ENCODE data around the gene DLG1. TPM values are rescaled to one million over a fixed set of nuclear protein-coding genes. Genes with fewer than 3 reads are reported as not detected.
A peak's percentile ranks its signal among the peaks of the same experiment; 100 is the strongest.

Gene DLG1
- total and polyA plus RNA-seq, 9 of the 15 experiments (the other 6 are each of a cell fraction or from before 2014, with no cell fraction given) = 9.4 to 63.5 (median 43.6) TPM

DNA sequence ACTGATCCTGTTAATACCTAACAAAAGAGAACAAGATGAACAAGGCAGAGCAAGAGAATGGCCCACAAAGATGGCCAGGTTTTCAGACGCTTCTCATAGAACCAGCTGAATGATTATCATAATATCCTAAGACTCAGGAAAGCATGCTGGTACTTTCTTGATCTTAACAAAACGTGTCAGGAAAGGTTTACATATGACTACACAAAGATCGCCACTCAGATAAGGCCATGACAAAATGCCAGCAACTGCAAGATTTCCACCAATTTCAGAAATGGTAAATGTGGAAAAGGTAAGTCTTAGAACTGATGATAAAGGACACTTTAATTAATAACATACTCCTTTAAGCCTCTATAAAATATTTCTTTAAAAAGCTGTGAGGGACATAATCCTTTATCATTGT, 108.8 kb downstream of the DLG1 start:
- no TSS peak for BruUV-seq (replicated peaks)
- no peak overlapping the region for H2AFZ ChIP-seq (ENCODE audit: low read depth, low read length)
- no peaks in the 10 kb centered on the region; a peak in 1 of 5 replicates for H3K4me1 ChIP-seq (replicated peaks in 1 of 2; ENCODE audit: control insufficient read depth in 2 of 2, insufficient read depth in 2 of 2, low read length in 2 of 2)
- no peak overlapping the region for H3K27ac ChIP-seq (ENCODE audit: extremely low read depth, low read depth, low read length)
- no peak for DNase-seq (ENCODE audit: extremely low read depth in 1 of 4, low spot score in 3 of 4)
- H4K20me1 ChIP-seq (replicated peaks; ENCODE audit: control insufficient read depth, insufficient read depth, low read length) = peaks cover 4% of the 10 kb centered on the region; the same call in 1 of the 2 replicates
- ChIA-PET POLR2A (interaction anchor here (0.6 kb wide), 1 partner anchor 10 kb away, joined by 4 read pairs; no protein-coding TSS in a partner anchor), CTCF (ENCODE audit: low intra/inter-chr PET ratio) (no interaction called here)
- in situ Hi-C loops (cut with MboI) = loop anchor here (10.0 kb wide), 2 partner anchors 215 to 655 kb away; no protein-coding TSS in a partner anchor
- no peak overlapping the region for H3K9ac ChIP-seq (ENCODE audit: insufficient read depth in 1 of 2, low read depth in 2 of 2, low read length in 2 of 2)
- peaks cover 13% of the 10 kb centered on the region for H3K36me3 ChIP-seq (ENCODE audit: control insufficient read depth, insufficient read depth, low read length)
- peaks cover 44% of the 10 kb centered on the region for H3K79me2 ChIP-seq (ENCODE audit: control insufficient read depth, insufficient read depth, low read length)
- 26% methylated on average over 3 of the region's 3 CpGs for WGBS (ENCODE audit: insufficient coverage, low coverage, missing lambda C conversion rate)
- TF ChIP-seq ZNF140 (CRISPR knock-in tag; IDR thresholded peaks at IDR 0.05) (no peak), NFE2 (IDR thresholded peaks at IDR 0.05; ENCODE audit: low read depth) (0 out of 2 replicates have a peak, but pooled peaks have one; percentile 49)
- intact Hi-C loops (cut with micrococcal nuclease) = loop anchor here (5.0 to 10.0 kb wide), 4 partner anchors 155 to 665 kb away; no protein-coding TSS in a partner anchor
- H3K4me2 ChIP-seq (ENCODE audit: insufficient read depth, low read length) = no peak overlapping the region
- no peak for ATAC-seq
- H3K4me3 ChIP-seq = no peak overlapping the region
- H3K27me3 ChIP-seq (ENCODE audit: control insufficient read depth in 2 of 2, insufficient read depth in 2 of 2, low read length in 2 of 2) = no peaks in the 10 kb centered on the region
- H3K9me1 ChIP-seq (ENCODE audit: control insufficient read depth, insufficient read depth, low read length) = no peaks in the 10 kb centered on the region
- no peak for FAIRE-seq
- no peaks in the 10 kb centered on the region; the same call in 1 of the 2 replicates for H3K9me3 ChIP-seq (replicated peaks; ENCODE audit: control insufficient read depth, insufficient read depth, low read depth, low read length)

GRCh38 chr3:197188963-197189362, 109.4 kb downstream of the DLG1 start:
- H3K36me3 ChIP-seq (ENCODE audit: control insufficient read depth, insufficient read depth, low read length) = peaks cover 13% of the 10 kb centered on the region; the same call in 2 of the 3 replicates
- H2AFZ ChIP-seq (ENCODE audit: low read depth, low read length) = no peak overlapping the region
- no peak overlapping the region for H3K9ac ChIP-seq (ENCODE audit: insufficient read depth in 1 of 2, low read depth in 2 of 2, low read length in 2 of 2)
- FAIRE-seq (no peak), ATAC-seq (no peak), DNase-seq (ENCODE audit: extremely low read depth in 1 of 4, low spot score in 3 of 4) (no peak)
- in situ Hi-C loops (cut with MboI) (loop anchor here (10.0 kb wide), 2 partner anchors 214 to 654 kb away; no protein-coding TSS in a partner anchor), intact Hi-C loops (cut with micrococcal nuclease) (loop anchor here (5.0 to 10.0 kb wide), 4 partner anchors 154 to 664 kb away; no protein-coding TSS in a partner anchor)
- POLR2A ChIA-PET = no interaction called here
- CTCF ChIA-PET (ENCODE audit: low intra/inter-chr PET ratio) = no interaction called here
- H3K27ac ChIP-seq (ENCODE audit: extremely low read depth, low read depth, low read length) = no peak overlapping the region
- WGBS (ENCODE audit: insufficient coverage, low coverage, missing lambda C conversion rate) = 47% methylated on average over 3 of the region's 3 CpGs
- no peaks in the 10 kb centered on the region; the same call in 1 of the 2 replicates for H3K9me3 ChIP-seq (replicated peaks; ENCODE audit: control insufficient read depth, insufficient read depth, low read depth, low read length)
- H3K9me1 ChIP-seq (ENCODE audit: control insufficient read depth, insufficient read depth, low read length) = no peaks in the 10 kb centered on the region
- H3K4me1 ChIP-seq (replicated peaks in 1 of 2; ENCODE audit: control insufficient read depth in 2 of 2, insufficient read depth in 2 of 2, low read length in 2 of 2) = no peaks in the 10 kb centered on the region; a peak in 1 of 5 replicates
- no peak for TF ChIP-seq ZNF282 (CRISPR knock-in tag; IDR thresholded peaks at IDR 0.05)
- peaks cover 41% of the 10 kb centered on the region for H3K79me2 ChIP-seq (ENCODE audit: control insufficient read depth, insufficient read depth, low read length)
- H3K4me2 ChIP-seq (ENCODE audit: insufficient read depth, low read length) = no peak overlapping the region
- H4K20me1 ChIP-seq (replicated peaks; ENCODE audit: control insufficient read depth, insufficient read depth, low read length) = peaks cover 4% of the 10 kb centered on the region; the same call in 1 of the 2 replicates
- H3K4me3 ChIP-seq = no peak overlapping the region
- H3K27me3 ChIP-seq (ENCODE audit: control insufficient read depth in 2 of 2, insufficient read depth in 2 of 2, low read length in 2 of 2) = no peaks in the 10 kb centered on the region
- no TSS peak for BruUV-seq (replicated peaks)
